Suprapubic skin (tissue), 4 donors: ENCODE data around the gene TUBB8. TPM values are rescaled to one million over a fixed set of nuclear protein-coding genes. Genes with fewer than 3 reads are reported as not detected.

Experiments
- DNase-seq, 2 donors: peaks; one replicate each; pipeline ENCODE4 v3.0.0-alpha.2; 2019; ENCODE audit warnings: low spot score in 2 of 2
- H3K27ac ChIP-seq: fragments of 200-600 bp; sonication (generic); one replicate; pipeline ENCODE4 v1.5.1; 2019
- H3K27me3 ChIP-seq: fragments of 200-600 bp; sonication (generic); one replicate; pipeline ENCODE4 v1.5.1; 2019
- H3K36me3 ChIP-seq: fragments of 200-600 bp; sonication (generic); one replicate; pipeline ENCODE4 v1.5.1; 2019
- H3K4me1 ChIP-seq: fragments of 200-600 bp; sonication (generic); one replicate; pipeline ENCODE4 v1.5.1; 2019
- H3K4me3 ChIP-seq: fragments of 200-600 bp; sonication (generic); one replicate; pipeline ENCODE4 v1.5.1; 2019; ENCODE audit warnings: mild to moderate bottlenecking
- H3K9me3 ChIP-seq: fragments of 200-600 bp; sonication (generic); one replicate; pipeline ENCODE4 v1.5.1; 2019
- CTCF ChIP-seq, 2 donors: fragments of 200-600 bp in 1 of 2; fragments of 450-650 bp in 1 of 2; sonication (generic) in 1 of 2; IDR thresholded peaks; one replicate each; pipeline ENCODE4 v1.5.1; 2016 to 2019; ENCODE audit warnings: antibody characterized with exemption in 2 of 2, mild to moderate bottlenecking in 1 of 2, moderate library complexity in 1 of 2
- EP300 ChIP-seq: sonication (generic); formaldehyde crosslinking; IDR thresholded peaks from one replicate; pipeline ENCODE4 v1.6.1; 2017; ENCODE audit warnings: antibody characterized with exemption
- POLR2A ChIP-seq, 2 donors: fragments of 450-650 bp; IDR thresholded peaks; one replicate each; pipeline ENCODE4 v1.6.1; 2017; ENCODE audit warnings: antibody characterized with exemption in 2 of 2, mild to moderate bottlenecking in 2 of 2, moderate library complexity in 2 of 2
- POLR2AphosphoS5 ChIP-seq, 3 donors: sonication (generic); formaldehyde crosslinking; IDR thresholded peaks; one replicate each; pipeline ENCODE4 v1.6.1; 2017; ENCODE audit warnings: antibody characterized with exemption in 3 of 3
- WGBS: methylation state at CpG from one replicate; pipeline ENCODE4 v1.1.5; 2018; 5-methylcytosine and 5-hydroxymethylcytosine counted together
- total RNA-seq, 4 donors: library from RNA; depleted of rRNA; stranded (reverse); fragments of >200 nt; gene quantifications; one replicate each; pipeline ENCODE4 v1.1.0, GENCODE V29; 2016

The TUBB8 gene
- not detected for total RNA-seq

- Histone ChIP-seq H3K4me1 (no peaks in the 10 kb centered on the region), H3K27ac (no peak within 1 kb of the TSS), H3K36me3 (no peaks in the 10 kb centered on the region), H3K9me3 (no peaks in the 10 kb centered on the region), H3K4me3 (no peak within 1 kb of the TSS), H3K27me3 (no peaks in the 10 kb centered on the region)
- DNase-seq = no peak
- 79% methylated on average over 22 of the region's 34 CpGs for WGBS
- TF ChIP-seq POLR2AphosphoS5 (IDR thresholded peaks at IDR 0.05) (no peak), CTCF (IDR thresholded peaks at IDR 0.05) (no peak), EP300 (no peak), POLR2A (IDR thresholded peaks at IDR 0.05) (no peak)
Observed at GRCh38 chr10:48996-49395, at the start of gene TUBB8. TSS of gene TUBB8 (minus strand) at chr10:49296. CDS start at chr10:49238, 58 bp downstream.

- no peak overlapping the region for H3K27ac ChIP-seq
- DNase-seq = no peak
- no peaks in the 10 kb centered on the region for H3K27me3 ChIP-seq
- 0% methylated on average over 1 of the region's 1 CpG for WGBS
- H3K9me3 ChIP-seq = peaks cover 10% of the 10 kb centered on the region
- no peak overlapping the region for H3K4me3 ChIP-seq
- H3K36me3 ChIP-seq = no peaks in the 10 kb centered on the region
- H3K4me1 ChIP-seq = no peaks in the 10 kb centered on the region
- TF ChIP-seq POLR2AphosphoS5 (IDR thresholded peaks at IDR 0.05) = no peak
Observed at GRCh38 chr10:96466-96865, 47.4 kb upstream of the TUBB8 start.

GRCh38 chr10:95356-96115 lies 46.4 kb upstream of the TUBB8 start:
- Histone ChIP-seq H3K27me3 (no peaks in the 10 kb centered on the region), H3K4me1 (no peaks in the 10 kb centered on the region), H3K36me3 (no peaks in the 10 kb centered on the region), H3K27ac (no peak overlapping the region), H3K9me3 (peaks cover 10% of the 10 kb centered on the region), H3K4me3 (no peak overlapping the region)
- 72% methylated on average over 2 of the region's 2 CpGs for WGBS
- TF ChIP-seq CTCF (IDR thresholded peaks at IDR 0.05) (no peak), EP300 (no peak), POLR2A (IDR thresholded peaks at IDR 0.05) (no peak), POLR2AphosphoS5 (IDR thresholded peaks at IDR 0.05) (no peak)
- DNase-seq = no peak

GRCh38 chr10:94613-95012 lies 45.5 kb upstream of the TUBB8 start:
- Histone ChIP-seq H3K4me3 (no peak overlapping the region), H3K27me3 (no peaks in the 10 kb centered on the region), H3K4me1 (peaks cover 2% of the 10 kb centered on the region), H3K9me3 (peaks cover 10% of the 10 kb centered on the region), H3K36me3 (no peaks in the 10 kb centered on the region), H3K27ac (no peak overlapping the region)
- 31% methylated on average over 1 of the region's 1 CpG for WGBS
- TF ChIP-seq CTCF (IDR thresholded peaks at IDR 0.05) (no peak), POLR2A (IDR thresholded peaks at IDR 0.05) (no peak), POLR2AphosphoS5 (IDR thresholded peaks at IDR 0.05) (no peak), EP300 (no peak)
- no peak for DNase-seq

- H3K9me3 ChIP-seq = peaks cover 10% of the 10 kb centered on the region
- 68% methylated on average over 2 of the region's 2 CpGs for WGBS
- H3K4me3 ChIP-seq = no peak overlapping the region
- no peaks in the 10 kb centered on the region for H3K36me3 ChIP-seq
- H3K27me3 ChIP-seq = no peaks in the 10 kb centered on the region
- peaks cover 8% of the 10 kb centered on the region for H3K4me1 ChIP-seq
- H3K27ac ChIP-seq = no peak overlapping the region
- no peak for DNase-seq
- TF ChIP-seq POLR2A (IDR thresholded peaks at IDR 0.05) (no peak), CTCF (IDR thresholded peaks at IDR 0.05) (no peak), POLR2AphosphoS5 (IDR thresholded peaks at IDR 0.05) (no peak), EP300 (no peak)
Observed at GRCh38 chr10:92846-93245, 43.8 kb upstream of the TUBB8 start.
